Endothelial cell of umbilical vein (primary cell): ENCODE measurements around the gene ENTPD7. TPM values are rescaled to one million over a fixed set of nuclear protein-coding genes. Genes with fewer than 3 reads are reported as not detected.

Source experiments
- BruUV-seq: library from RNA; stranded (reverse); fragments of 400-500 nt; replicated peaks from 2 replicates; lab custom pipeline; 2021; lab: Mats Ljungman, UMichigan
- CTCF ChIA-PET: fragments of 300-600, 350-600 bp; sonication (Branson Sonifier 250); formaldehyde crosslinking; loops from one replicate; lab custom pipeline; 2021; ENCODE audit warnings: antibody characterized with exemption, inconsistent platforms; lab: Charles Lee
- POLR2A ChIA-PET: fragments of 300-600, 350-600 bp; sonication (Branson Sonifier 250); formaldehyde crosslinking; loops from one replicate; lab custom pipeline; 2021; ENCODE audit warnings: antibody characterized with exemption, inconsistent platforms; lab: Charles Lee
- DNase-seq: peaks from one replicate; pipeline ENCODE4 v3.0.0-alpha.2; 2011; ENCODE audit warnings: low read depth, low spot score
- FAIRE-seq: peaks from 2 replicates; lab custom pipeline; 2011; peaks lifted over from hg19 to GRCh38; lab: Jason Lieb, UNC
- H2AFZ ChIP-seq: 2 replicates; pipeline ENCODE4 v1.6.0; 2012; ENCODE audit warnings: low read depth, low read length, control low read depth, inconsistent platforms
- H3K27ac ChIP-seq: 2 replicates; pipeline ENCODE4 v1.5.1; 2011; ENCODE audit warnings: low read depth, mild to moderate bottlenecking, control low read depth, low read length, moderate library complexity; ENCODE audit not compliant: insufficient read depth
- H3K27me3 ChIP-seq, 2 experiments: 2 replicates each; pipeline versions ENCODE4 v1.6.0 to v1.6.1; 2011; ENCODE audit warnings: low read length in 2 of 2, mixed read lengths in 1 of 2; ENCODE audit not compliant: control insufficient read depth in 2 of 2, insufficient read depth in 2 of 2
- H3K36me3 ChIP-seq, 2 experiments: 2 replicates in 1 of 2; 3 replicates in 1 of 2; pipeline ENCODE4 v1.5.1; 2011; ENCODE audit warnings: low read length in 2 of 2, mild to moderate bottlenecking in 1 of 2, moderate library complexity in 1 of 2; ENCODE audit not compliant: control insufficient read depth in 2 of 2, insufficient read depth in 2 of 2; ENCODE audit errors: extremely low read depth in 1 of 2
- H3K4me1 ChIP-seq: 3 replicates; pipeline ENCODE4 v1.5.1; 2011; ENCODE audit warnings: mild to moderate bottlenecking, low read length; ENCODE audit not compliant: control insufficient read depth, insufficient read depth; ENCODE audit errors: extremely low read depth
- H3K4me2 ChIP-seq: 2 replicates; pipeline ENCODE4 v1.6.1; 2011; ENCODE audit warnings: low read length, control low read depth, mixed read lengths; ENCODE audit not compliant: insufficient read depth
- H3K4me3 ChIP-seq, 3 experiments: fragments of 200-600 bp in 1 of 3; sonication (generic), shearing (Covaris generic) in 1 of 3; replicated peaks in 1 of 3; 2 replicates each; pipeline ENCODE4 v1.5.1; 2011 to 2016; ENCODE audit warnings: control low read depth in 3 of 3, low read length in 3 of 3, mild to moderate bottlenecking in 2 of 3, inconsistent platforms in 1 of 3, low read depth in 1 of 3, moderate library complexity in 1 of 3; ENCODE audit not compliant: insufficient read depth in 1 of 3
- H3K79me2 ChIP-seq: 2 replicates; pipeline ENCODE4 v1.6.0; 2012; ENCODE audit warnings: low read length, inconsistent platforms; ENCODE audit not compliant: control insufficient read depth, insufficient read depth
- H3K9ac ChIP-seq: replicated peaks from 2 replicates; pipeline ENCODE3; 2011; ENCODE audit warnings: low read length, control low read depth; ENCODE audit not compliant: insufficient read depth; ENCODE audit errors: extremely low read depth
- H3K9me1 ChIP-seq: replicated peaks from 3 replicates; pipeline ENCODE4 v1.6.0; 2011; ENCODE audit warnings: mild to moderate bottlenecking, low read length; ENCODE audit not compliant: control insufficient read depth, insufficient read depth; ENCODE audit errors: extremely low read depth
- H3K9me3 ChIP-seq: replicated peaks from 2 replicates; pipeline ENCODE4 v1.5.1; 2012; ENCODE audit warnings: low read length, inconsistent platforms; ENCODE audit not compliant: control insufficient read depth, insufficient read depth
- H4K20me1 ChIP-seq: replicated peaks from 2 replicates; pipeline ENCODE3; 2011; ENCODE audit warnings: mild to moderate bottlenecking, low read length; ENCODE audit not compliant: control insufficient read depth, insufficient read depth; ENCODE audit errors: extremely low read depth
- EZH2 ChIP-seq: IDR thresholded peaks from 2 replicates; pipeline ENCODE4 v1.6.1; 2012; ENCODE audit warnings: borderline replicate concordance, low read depth, mild to moderate bottlenecking, moderate library complexity, low read length, inconsistent platforms; ENCODE audit not compliant: severe bottlenecking
- FOS ChIP-seq: IDR thresholded peaks from 2 replicates; pipeline ENCODE4 v1.6.1; 2011; ENCODE audit warnings: mild to moderate bottlenecking, low read length, moderate library complexity, borderline replicate concordance; ENCODE audit not compliant: insufficient read depth
- GATA2 ChIP-seq: IDR thresholded peaks from 2 replicates; pipeline ENCODE4 v1.7.0; 2011; ENCODE audit warnings: low read depth, mild to moderate bottlenecking, moderate library complexity, mixed read lengths, low read length; ENCODE audit not compliant: insufficient read length, insufficient read depth
- JUN ChIP-seq: IDR thresholded peaks from 2 replicates; pipeline ENCODE4 v1.6.1; 2011; ENCODE audit warnings: borderline replicate concordance, low read depth; ENCODE audit not compliant: insufficient read length, insufficient read depth
- MAX ChIP-seq: IDR thresholded peaks from 2 replicates; pipeline ENCODE4 v1.6.1; 2011; ENCODE audit not compliant: insufficient read depth, insufficient read length
- MYC ChIP-seq: IDR thresholded peaks from one replicate; pipeline ENCODE4 v1.6.1; 2011; ENCODE audit warnings: mild to moderate bottlenecking, low read depth, low read length
- POLR2A ChIP-seq: IDR thresholded peaks from 2 replicates; pipeline ENCODE4 v1.6.1; 2012; ENCODE audit warnings: low read depth, mild to moderate bottlenecking, control low read depth, low read length
- POLR2AphosphoS5 ChIP-seq: IDR thresholded peaks from 2 replicates; pipeline ENCODE4 v1.6.1; 2012; ENCODE audit warnings: low read depth, mild to moderate bottlenecking, control low read depth, low read length, moderate library complexity; ENCODE audit not compliant: insufficient read depth
- dilution Hi-C: fragments of 300-500 bp; cut with MboI; formaldehyde crosslinking; loops from one replicate; pipeline ENCODE4 v1.15.0; 2019; ENCODE audit warnings: low sequenced_read_pairs; ENCODE audit not compliant: extremely low pct_ligation_motif_present
- intact Hi-C: fragments of 100-400 bp; cut with micrococcal nuclease; formaldehyde crosslinking; loops from one replicate; pipeline ENCODE4 v1.10.0; 2022
- polyA plus RNA-seq, 4 experiments: library from polyadenylated mRNA; depleted of rRNA in 3 of 4; stranded (reverse) in 3 of 4; unstranded in 1 of 4; fragments of >200 nt; gene quantifications; 2 replicates each; pipeline versions ENCODE4 v1.2.1 to v1.2.3, GENCODE V29; 2011 to 2012; ENCODE audit warnings: missing spikeins in 1 of 4
- total RNA-seq: library from RNA; stranded (reverse); gene quantifications from 2 replicates; pipeline ENCODE4 v1.2.3, GENCODE V29; 2021
- TF ChIP-seq, protein P1 (sequence below), 2 donors: IDR thresholded peaks; 1 replicate in 1 of 2; 2 replicates in 1 of 2; pipeline ENCODE4 v1.5.1; 2011; ENCODE audit warnings: low read length in 2 of 2, mild to moderate bottlenecking in 2 of 2, moderate library complexity in 2 of 2, control low read depth in 1 of 2, inconsistent platforms in 1 of 2, low read depth in 1 of 2; ENCODE audit not compliant: insufficient read depth in 1 of 2; ENCODE audit errors: extremely low read depth in 1 of 2

The ENTPD7 gene
- total and polyA plus RNA-seq, 2 donors (not counting 3 experiments of a cell fraction or from before 2014, with no cell fraction given) = 10.1 to 20.6 TPM

GRCh38 chr10:99630433-99630832 lies 28.9 kb upstream of the ENTPD7 start:
- Histone ChIP-seq H3K4me2 (no peak overlapping the region), H4K20me1 (no peaks in the 10 kb centered on the region), H3K36me3 (no peaks in the 10 kb centered on the region), H2AFZ (no peak overlapping the region), H3K79me2 (no peaks in the 10 kb centered on the region), H3K9me1 (no peaks in the 10 kb centered on the region), H3K4me3 (no peak overlapping the region), H3K27ac (no peak overlapping the region), H3K27me3 (no peaks in the 10 kb centered on the region), H3K4me1 (no peaks in the 10 kb centered on the region), H3K9me3 (no peaks in the 10 kb centered on the region), H3K9ac (no peak overlapping the region)
- POLR2A ChIA-PET = no interaction called here
- TF ChIP-seq, protein P1, sequence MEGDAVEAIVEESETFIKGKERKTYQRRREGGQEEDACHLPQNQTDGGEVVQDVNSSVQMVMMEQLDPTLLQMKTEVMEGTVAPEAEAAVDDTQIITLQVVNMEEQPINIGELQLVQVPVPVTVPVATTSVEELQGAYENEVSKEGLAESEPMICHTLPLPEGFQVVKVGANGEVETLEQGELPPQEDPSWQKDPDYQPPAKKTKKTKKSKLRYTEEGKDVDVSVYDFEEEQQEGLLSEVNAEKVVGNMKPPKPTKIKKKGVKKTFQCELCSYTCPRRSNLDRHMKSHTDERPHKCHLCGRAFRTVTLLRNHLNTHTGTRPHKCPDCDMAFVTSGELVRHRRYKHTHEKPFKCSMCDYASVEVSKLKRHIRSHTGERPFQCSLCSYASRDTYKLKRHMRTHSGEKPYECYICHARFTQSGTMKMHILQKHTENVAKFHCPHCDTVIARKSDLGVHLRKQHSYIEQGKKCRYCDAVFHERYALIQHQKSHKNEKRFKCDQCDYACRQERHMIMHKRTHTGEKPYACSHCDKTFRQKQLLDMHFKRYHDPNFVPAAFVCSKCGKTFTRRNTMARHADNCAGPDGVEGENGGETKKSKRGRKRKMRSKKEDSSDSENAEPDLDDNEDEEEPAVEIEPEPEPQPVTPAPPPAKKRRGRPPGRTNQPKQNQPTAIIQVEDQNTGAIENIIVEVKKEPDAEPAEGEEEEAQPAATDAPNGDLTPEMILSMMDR (IDR thresholded peaks at IDR 0.05; ENCODE audit: extremely low read depth in 1 of 2, insufficient read depth in 1 of 2, low read depth in 1 of 2, low read length in 2 of 2) = peak; percentile 19 to 42
- TF ChIP-seq MYC = no peak
- BruUV-seq = no TSS peak
- DNase-seq (peak; percentile 63), FAIRE-seq (peak; percentile 33)
- intact Hi-C loops = loop anchor here (1.0 kb wide), 2 partner anchors 68 to 81 kb away; no protein-coding TSS in a partner anchor
- dilution Hi-C loops = no loop called here
- CTCF ChIA-PET = interaction anchor here (0.6 to 3.0 kb wide), 12 partner anchors 9 to 195 kb away, joined by 3 to 24 read pairs (median 6); partner anchors contain the start of gene ENTPD7

DNA sequence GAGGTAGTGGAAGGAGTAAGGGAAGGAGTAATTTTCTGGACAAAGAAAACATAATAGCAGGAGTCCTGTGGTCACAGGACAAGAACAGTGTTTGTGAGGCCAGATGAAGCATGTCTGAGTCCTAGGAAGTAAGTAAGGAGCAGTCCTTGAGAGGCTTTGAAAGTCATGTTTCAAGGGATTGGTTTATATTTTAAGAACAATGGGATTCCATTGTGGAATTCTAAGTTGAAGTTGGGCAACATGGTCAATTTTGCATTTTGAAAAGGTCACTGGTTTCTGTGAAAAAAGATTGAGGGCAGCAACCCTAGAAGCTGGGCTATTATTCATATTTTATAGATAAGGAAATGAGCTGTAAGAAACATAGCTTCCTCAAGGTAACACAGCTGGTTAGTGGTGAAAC lies 28.3 kb upstream of the ENTPD7 start:
- no peaks in the 10 kb centered on the region for H3K36me3 ChIP-seq
- no peaks in the 10 kb centered on the region for H3K79me2 ChIP-seq
- H3K9ac ChIP-seq = no peak overlapping the region
- intact Hi-C loops = loop anchor here (1.0 kb wide), 3 partner anchors 10 to 80 kb away; no protein-coding TSS in a partner anchor
- no peak for FAIRE-seq
- no peak overlapping the region for H2AFZ ChIP-seq
- dilution Hi-C loops = no loop called here
- H3K4me2 ChIP-seq = no peak overlapping the region
- H3K27me3 ChIP-seq = no peaks in the 10 kb centered on the region
- no peaks in the 10 kb centered on the region for H3K9me3 ChIP-seq
- H3K4me3 ChIP-seq = no peak overlapping the region
- H4K20me1 ChIP-seq = no peaks in the 10 kb centered on the region
- H3K9me1 ChIP-seq = no peaks in the 10 kb centered on the region
- no peaks in the 10 kb centered on the region for H3K4me1 ChIP-seq
- ChIA-PET POLR2A (no interaction called here), CTCF (interaction anchor here (0.9 to 3.0 kb wide), 11 partner anchors 9 to 195 kb away, joined by 3 to 24 read pairs (median 6); partner anchors contain the start of gene ENTPD7)
- H3K27ac ChIP-seq = no peak overlapping the region
- BruUV-seq = no TSS peak
- no peak for TF ChIP-seq POLR2A
- no peak for TF ChIP-seq MYC
- no peak for TF ChIP-seq FOS
- TF ChIP-seq POLR2AphosphoS5 = no peak
- TF ChIP-seq, protein P1 (IDR thresholded peaks at IDR 0.05; ENCODE audit: extremely low read depth in 1 of 2, insufficient read depth in 1 of 2, low read depth in 1 of 2, low read length in 2 of 2) = no peak
- no peak for TF ChIP-seq GATA2
- TF ChIP-seq JUN = no peak
- TF ChIP-seq EZH2 = no peak
- TF ChIP-seq MAX = no peak
- DNase-seq = peak; percentile 24
